Activated naive CD4-positive, alpha-beta T cell (primary cell): ENCODE measurements around the gene FBRS.

Experiments
- DNase-seq, 4 experiments: peaks; one replicate each; lab custom pipeline; 2025; lab: John Stamatoyannopoulos, UW

Gene FBRS

DNA sequence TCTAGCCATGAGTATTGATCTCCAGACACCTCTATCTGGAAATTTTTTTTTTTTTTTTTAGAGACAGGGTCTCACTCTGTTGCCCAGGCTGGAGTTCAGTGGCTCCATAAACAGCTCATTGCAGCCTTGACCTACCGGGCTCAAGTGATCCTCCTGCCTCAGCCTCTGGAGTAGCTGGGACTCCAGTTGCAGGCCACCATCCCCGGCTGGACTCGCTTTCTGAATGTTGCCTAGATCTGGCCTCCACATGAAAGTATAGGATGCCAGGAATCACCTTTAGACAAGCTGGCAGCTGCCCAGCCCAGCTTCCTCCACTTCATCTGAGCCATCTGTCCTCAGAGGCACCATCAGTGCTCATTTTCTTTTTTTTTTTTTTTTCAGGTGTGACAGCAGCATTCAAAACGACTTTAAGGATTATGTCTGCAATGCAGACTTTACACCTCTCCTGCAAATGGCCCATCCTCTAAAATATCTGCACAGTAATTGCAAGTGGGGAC is 13.8 kb upstream of the FBRS start:
- no peak for DNase-seq

DNA sequence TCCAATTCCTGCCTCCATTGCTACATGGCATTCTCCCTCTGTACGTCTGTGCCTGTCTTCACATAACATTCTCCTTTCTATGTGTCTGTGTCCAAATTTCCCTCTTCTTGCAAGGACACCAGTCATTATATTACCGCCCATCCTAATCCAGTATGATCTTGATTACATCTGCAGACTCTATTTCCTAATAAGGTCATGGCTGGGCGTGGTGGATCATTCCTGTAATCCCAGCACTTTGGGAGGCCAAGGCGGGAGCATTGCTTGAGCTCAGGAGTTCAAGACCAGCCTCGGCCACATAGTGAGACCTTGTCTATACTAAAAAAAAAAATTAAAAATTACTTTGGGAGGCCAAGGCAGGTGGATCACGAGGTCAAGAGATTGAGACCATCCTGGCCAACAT is 12.5 kb upstream of the FBRS start:
- no peak for DNase-seq

GRCh38 chr16:30647274-30647571 is 11.0 kb upstream of the FBRS start:
- no peak for DNase-seq

- peak in 1 of 4 experiments; percentile 58 for DNase-seq
These were observed 8.4 kb upstream of the FBRS start for GRCh38 chr16:30649725-30650368.

GRCh38 chr16:30650369-30651123 is 7.7 kb upstream of the FBRS start, which contains the start of gene PRR14:
Gene PRR14, plus strand, starts transcription at chr16:30650960. Its CDS starts 686 bp downstream, at chr16:30651646.
- DNase-seq: peak; percentile 95 to 96 (median 96)

DNA sequence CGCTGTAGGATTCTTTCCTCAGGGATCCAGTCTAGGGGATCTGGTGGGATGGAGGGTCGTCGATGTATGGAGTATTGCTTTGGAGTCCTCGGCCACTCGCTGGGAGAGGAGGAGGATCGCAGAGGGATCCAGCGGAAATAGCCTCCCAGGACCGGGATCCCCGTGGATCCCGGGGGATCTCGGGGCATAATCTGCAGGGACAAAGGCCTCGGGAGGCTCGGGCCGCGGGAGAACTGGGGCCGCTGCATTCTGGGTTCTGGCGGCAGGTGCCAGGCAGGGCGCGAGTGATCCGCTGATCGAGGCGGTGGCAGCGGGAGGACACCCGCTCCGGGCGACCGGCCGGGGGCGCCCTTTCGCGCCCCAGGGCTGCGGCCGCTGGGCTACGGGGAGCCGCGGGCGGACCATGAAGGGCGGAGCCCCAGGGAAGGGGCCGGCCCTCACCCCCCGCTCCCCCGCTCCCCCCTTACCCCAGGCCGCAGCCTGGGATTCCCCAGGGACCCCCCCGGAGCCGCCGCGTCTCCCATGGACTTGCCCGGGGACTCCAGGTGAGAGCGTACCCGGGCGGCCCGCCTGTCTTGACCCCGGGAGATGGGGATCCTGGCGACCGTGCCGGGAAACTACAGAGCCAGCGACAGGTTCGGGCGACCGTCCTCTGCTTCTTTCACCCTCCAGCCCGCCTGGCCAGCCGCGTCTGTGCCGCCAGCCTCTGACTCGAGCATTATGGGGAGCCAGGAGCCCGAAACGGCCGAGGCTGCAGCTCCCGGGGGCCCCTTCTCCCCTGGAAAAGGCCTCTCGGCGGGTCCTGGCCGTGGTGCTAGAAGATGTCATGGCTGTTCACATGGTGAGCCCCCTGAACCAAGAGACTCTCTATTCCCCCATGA is 6.9 kb upstream of the FBRS start:
- DNase-seq: peak; percentile 26 to 66 (median 40)

GRCh38 chr16:30652005-30652296 is 6.3 kb upstream of the FBRS start:
- no peak for DNase-seq

DNA sequence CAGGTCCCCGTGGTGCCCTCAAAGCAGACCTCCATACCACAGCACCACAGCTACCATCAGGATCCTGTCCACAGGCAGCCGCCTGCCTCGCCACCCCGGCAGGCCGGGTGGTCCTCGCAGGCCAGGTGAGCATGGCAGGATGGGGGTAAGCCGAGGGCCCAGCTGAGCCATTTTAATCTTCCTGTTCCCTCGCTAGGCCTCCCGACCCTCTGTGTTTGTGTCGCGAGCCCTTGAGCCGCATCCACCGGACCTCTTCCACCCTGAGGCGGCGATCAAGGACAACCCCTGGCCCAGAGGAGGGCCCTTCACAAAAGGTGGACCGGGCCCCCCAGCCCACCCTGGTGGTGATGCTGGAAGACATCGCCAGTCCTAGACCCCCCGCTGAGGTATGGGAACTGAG is 5.5 kb upstream of the FBRS start:
- no peak for DNase-seq

DNA sequence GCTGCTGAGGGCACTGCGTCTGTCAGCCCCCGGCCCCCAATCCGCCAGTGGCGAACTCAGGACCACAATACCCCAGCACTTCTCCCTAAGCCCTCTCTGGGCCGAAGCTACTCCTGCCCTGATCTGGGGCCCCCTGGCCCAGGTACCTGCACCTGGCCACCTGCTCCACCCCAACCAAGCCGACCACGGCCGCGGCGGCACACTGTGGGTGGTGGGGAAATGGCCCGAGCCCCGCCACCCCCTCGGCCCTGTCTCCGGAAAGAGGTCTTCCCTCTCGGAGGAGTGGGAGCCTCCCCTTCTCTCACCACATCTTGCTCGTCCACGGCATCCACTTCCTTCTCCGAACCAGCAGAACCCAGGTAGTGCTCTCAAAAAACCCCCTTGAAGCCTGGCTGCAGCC is 3.4 kb upstream of the FBRS start:
- DNase-seq: no peak

GRCh38 chr16:30655815-30656347 is 2.4 kb upstream of the FBRS start:
- no peak for DNase-seq

- DNase-seq: no peak
These were observed 1.8 kb upstream of the FBRS start for GRCh38 chr16:30656388-30656787.

- no peak for DNase-seq
These were observed 1.0 kb upstream of the FBRS start for GRCh38 chr16:30656974-30657865.

- DNase-seq: peak in 3 of 4 experiments; percentile 58 to 70 (median 64)
These were observed 688 bp downstream of the FBRS start for GRCh38 chr16:30658731-30659506.

DNA sequence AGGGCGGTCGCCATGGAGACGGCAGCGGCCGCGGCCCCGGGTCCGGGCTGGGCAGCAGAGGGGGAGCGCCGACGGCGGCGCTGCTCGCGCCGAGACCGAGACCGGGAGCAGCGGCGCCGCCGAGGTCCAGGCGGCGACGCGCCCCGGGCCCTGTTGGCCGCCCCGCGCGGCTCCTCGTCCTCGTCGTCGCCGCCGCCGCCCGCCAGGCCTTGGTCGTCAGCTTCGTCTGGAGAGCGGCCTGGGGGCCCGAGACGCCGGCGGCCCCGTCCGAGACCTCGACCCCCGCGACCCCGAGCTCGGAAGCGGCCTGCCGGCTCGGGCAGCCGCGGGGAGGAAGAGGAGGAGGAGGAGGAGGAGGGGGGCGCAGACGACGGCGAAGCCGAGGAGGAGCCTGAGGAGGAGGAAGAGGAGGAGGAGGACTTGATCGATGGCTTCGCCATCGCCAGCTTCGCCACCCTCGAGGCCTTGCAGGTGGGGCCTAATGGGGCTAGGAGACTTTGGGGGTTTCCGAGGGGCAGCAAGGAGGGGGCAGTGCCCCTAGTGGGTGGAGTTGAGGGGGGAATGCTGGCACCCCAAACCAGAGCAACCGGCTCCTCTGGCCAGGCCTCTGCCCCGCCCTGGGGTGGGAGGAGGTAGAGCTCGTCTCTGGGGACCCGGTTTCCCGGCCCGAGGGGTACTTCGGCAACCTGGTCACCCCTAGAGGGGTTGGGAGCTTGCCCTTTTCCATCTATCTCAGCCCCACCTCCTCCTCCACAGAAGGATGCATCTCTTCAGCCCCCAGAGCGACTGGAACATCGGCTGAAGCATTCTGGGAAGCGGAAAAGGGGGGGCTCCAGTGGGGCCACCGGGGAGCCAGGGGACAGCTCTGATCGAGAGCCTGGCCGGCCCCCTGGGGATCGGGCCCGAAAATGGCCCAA is 1.5 kb downstream of the FBRS start:
- DNase-seq: peak in 2 of 4 experiments; percentile 26 to 48

DNA sequence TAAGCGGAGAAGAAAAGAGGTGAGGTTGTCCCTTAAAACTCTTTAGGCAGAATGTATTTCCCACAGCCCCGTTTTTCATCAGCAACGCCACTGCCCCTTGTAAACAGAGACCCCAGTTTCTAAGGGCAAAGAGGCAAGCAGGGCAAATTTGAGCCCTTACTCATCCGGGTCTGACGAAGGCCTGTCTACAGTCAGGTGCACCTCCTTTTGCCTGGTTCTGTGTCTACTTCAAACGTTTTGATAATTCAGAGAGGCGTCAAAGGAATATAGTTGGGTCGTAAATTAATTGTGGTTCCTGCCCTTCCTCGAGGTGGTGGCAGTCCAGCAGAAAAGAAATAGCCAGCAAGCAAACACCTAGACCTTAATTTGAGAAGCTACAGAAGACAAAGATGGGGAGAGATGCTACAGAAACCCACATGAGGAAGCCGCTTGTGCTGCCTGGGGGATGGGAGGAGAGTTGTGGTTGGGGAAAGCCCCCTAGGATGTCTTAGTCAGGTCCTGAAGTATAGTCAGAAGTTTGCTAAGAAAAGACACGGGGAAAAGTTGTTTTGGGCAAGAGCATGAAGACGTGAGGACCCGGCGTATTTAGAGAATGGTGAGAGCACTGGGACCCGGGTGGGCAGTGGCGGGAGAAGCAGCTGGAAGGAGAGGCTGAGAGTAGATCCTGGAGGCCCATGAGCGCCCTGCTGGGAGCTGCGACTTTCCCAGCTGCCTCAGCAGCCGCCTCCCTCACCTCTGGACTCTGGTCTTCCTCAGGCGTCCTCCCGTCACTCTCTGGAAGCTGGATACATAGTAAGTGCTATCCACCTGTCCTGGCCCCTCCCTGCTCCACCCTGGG is 2.4 kb downstream of the FBRS start:
- peak in 3 of 4 experiments; percentile 18 to 57 (median 36) for DNase-seq

GRCh38 chr16:30662449-30662848 is 4.2 kb downstream of the FBRS start:
- no peak for DNase-seq

- DNase-seq: no peak
These were observed 4.8 kb downstream of the FBRS start for GRCh38 chr16:30663038-30663437.

DNA sequence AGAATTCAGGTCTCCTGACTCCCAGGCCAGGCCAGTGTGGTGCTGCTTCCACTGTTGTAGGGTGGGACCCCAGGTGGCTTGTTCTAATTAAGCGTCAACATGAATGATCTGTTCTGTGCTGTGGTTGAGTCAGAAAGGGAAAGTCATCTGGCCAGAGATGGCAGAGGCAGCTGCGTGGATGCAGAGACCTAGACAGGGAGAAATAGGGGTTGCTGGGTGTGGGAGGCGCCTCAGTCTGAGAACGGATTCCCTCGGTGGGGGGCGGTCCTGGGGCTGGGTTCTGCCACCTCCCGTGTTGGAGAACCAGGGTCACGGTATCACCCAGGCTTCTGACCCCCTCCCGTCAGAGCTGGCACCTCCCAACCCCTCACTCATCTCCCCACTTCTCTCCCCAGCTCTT is 5.6 kb downstream of the FBRS start:
- DNase-seq: no peak
